AG04449 (cell line): ENCODE results near the gene DOCK1.
A peak's percentile ranks its signal among the peaks of the same experiment; 100 is the strongest.

Source experiments
- CTCF ChIA-PET: fragments of 350-600 bp; formaldehyde crosslinking; extraction: SDS; loops from one replicate; lab custom pipeline; 2021; ENCODE audit warnings: antibody characterized with exemption; lab: Yijun Ruan, JAX
- POLR2A ChIA-PET: fragments of 400-600, 350-600 bp; formaldehyde crosslinking; extraction: SDS; loops from one replicate; lab custom pipeline; 2020; ENCODE audit warnings: antibody characterized with exemption, inconsistent platforms; lab: Yijun Ruan, JAX
- DNase-seq: peaks from one replicate; pipeline ENCODE4 v3.0.0-alpha.2; 2010; ENCODE audit warnings: low read depth, low spot score
- H3K4me3 ChIP-seq: 2 replicates; pipeline ENCODE4 v1.5.1; 2011; ENCODE audit warnings: low read depth, mild to moderate bottlenecking, control low read depth, low read length
- TF ChIP-seq, protein P1 (sequence below): IDR thresholded peaks from one replicate; pipeline ENCODE4 v1.5.1; 2011; ENCODE audit warnings: mild to moderate bottlenecking, moderate library complexity, low read length, control low read depth, inconsistent platforms; ENCODE audit not compliant: insufficient read depth; ENCODE audit errors: missing control alignments

Gene DOCK1

GRCh38 chr10:127347202-127347959 lies 442.2 kb downstream of the DOCK1 start:
- CTCF ChIA-PET, result no interaction called here
- POLR2A ChIA-PET, result no interaction called here
- no peak for DNase-seq
- no peak overlapping the region for H3K4me3 ChIP-seq
- TF ChIP-seq, protein P1, sequence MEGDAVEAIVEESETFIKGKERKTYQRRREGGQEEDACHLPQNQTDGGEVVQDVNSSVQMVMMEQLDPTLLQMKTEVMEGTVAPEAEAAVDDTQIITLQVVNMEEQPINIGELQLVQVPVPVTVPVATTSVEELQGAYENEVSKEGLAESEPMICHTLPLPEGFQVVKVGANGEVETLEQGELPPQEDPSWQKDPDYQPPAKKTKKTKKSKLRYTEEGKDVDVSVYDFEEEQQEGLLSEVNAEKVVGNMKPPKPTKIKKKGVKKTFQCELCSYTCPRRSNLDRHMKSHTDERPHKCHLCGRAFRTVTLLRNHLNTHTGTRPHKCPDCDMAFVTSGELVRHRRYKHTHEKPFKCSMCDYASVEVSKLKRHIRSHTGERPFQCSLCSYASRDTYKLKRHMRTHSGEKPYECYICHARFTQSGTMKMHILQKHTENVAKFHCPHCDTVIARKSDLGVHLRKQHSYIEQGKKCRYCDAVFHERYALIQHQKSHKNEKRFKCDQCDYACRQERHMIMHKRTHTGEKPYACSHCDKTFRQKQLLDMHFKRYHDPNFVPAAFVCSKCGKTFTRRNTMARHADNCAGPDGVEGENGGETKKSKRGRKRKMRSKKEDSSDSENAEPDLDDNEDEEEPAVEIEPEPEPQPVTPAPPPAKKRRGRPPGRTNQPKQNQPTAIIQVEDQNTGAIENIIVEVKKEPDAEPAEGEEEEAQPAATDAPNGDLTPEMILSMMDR, result no peak

DNA sequence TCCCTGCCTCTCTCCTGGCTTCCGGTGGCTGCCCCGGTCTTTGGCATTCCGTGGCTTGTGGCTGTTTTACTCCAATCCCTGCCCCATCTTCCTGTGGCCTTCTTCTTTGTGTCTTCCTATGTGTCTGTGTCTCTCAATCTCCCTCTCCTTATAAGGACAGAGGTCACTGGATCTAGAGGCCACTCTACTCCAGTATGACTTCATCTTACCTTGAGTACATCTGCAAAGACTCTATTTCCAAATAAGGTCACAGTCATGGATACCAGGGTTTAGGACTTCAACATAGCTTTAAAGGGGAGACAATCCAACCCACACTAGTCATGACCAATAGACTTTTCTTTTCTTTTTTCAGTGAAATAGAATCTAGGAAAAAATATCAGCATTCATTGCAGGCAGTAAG lies 444.5 kb downstream of the DOCK1 start:
- DNase-seq, result peak; percentile 23
- ChIA-PET POLR2A (no interaction called here), CTCF (interaction anchor here (1.2 kb wide), 1 partner anchor 14 kb away, joined by 3 read pairs; no protein-coding TSS in a partner anchor)
- TF ChIP-seq, protein P1, result no peak
- no peak overlapping the region for H3K4me3 ChIP-seq

DNA sequence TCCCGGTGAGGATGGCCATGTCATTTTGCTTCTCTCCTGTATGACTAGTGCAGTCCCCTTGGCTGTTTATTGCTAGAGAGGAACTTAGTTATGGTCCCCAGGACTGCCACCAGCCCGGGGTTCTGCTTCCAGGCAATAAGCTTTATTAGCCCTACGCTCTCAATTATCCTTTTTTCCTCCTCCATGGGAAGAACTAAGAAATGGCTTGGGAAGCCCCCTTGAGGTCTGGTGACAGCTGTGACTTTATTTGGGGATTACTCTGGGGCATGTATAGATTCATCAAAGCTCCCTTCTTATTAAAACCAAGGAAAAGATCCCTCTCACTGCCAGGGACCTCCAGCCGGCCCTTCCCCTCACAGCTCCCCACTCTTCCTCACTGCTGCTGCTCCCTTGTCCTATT lies 446.3 kb downstream of the DOCK1 start:
- ChIA-PET CTCF (no interaction called here), POLR2A (no interaction called here)
- no peak overlapping the region for H3K4me3 ChIP-seq
- DNase-seq, result no peak
- TF ChIP-seq, protein P1, result no peak

- POLR2A ChIA-PET, result no interaction called here
- TF ChIP-seq, protein P1, result no peak
- DNase-seq, result no peak
- CTCF ChIA-PET, result interaction anchor here (1.1 to 2.2 kb wide), 6 partner anchors 8 to 224 kb away, joined by 3 to 9 read pairs (median 4); no protein-coding TSS in a partner anchor
- no peak overlapping the region for H3K4me3 ChIP-seq
Observed at GRCh38 chr10:127353544-127353943, 448.3 kb downstream of the DOCK1 start.

DNA sequence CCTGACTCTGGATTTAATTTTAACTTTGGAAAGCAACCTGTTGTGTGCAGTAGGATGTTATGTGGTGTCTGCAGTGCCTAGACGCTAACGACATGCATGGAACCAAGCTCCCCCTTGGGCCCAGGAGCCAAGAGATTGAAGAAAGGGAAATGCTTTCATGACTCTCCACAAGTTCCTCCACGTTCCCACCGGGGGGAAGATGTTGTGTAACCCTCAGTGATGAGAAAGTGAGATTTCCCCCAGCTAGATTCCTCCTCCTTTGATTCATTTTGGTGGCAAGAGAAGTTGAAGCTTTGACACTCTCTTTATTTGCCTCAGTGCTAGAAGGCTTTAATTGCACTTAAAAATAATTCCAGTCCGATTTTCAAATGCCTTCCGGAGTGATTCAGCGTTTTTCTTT lies 449.0 kb downstream of the DOCK1 start:
- ChIA-PET CTCF (interaction anchor here (0.7 to 2.2 kb wide), 14 partner anchors 10 to 223 kb away, joined by 3 to 9 read pairs (median 4); partner anchors contain the start of gene INSYN2A), POLR2A (no interaction called here)
- TF ChIP-seq, protein P1, result no peak
- H3K4me3 ChIP-seq, result no peak overlapping the region
- no peak for DNase-seq

GRCh38 chr10:127354992-127355391 lies 449.8 kb downstream of the DOCK1 start:
- CTCF ChIA-PET, result interaction anchor here (0.7 to 2.2 kb wide), 13 partner anchors 10 to 222 kb away, joined by 3 to 9 read pairs (median 4); partner anchors contain the start of gene INSYN2A
- DNase-seq, result no peak
- POLR2A ChIA-PET, result no interaction called here
- no peak overlapping the region for H3K4me3 ChIP-seq
- TF ChIP-seq, protein P1, result peak; percentile 18
